Myocyte (in vitro differentiated cells): ENCODE results near the gene GSTA5. TPM values are rescaled to one million over a fixed set of nuclear protein-coding genes. Genes with fewer than 3 reads are reported as not detected.
"Not testable (repeated sequence)": the region's sequence is repeated elsewhere in the genome, so short reads cannot be mapped to it uniquely, and the experiment has no call there.

Source experiments
- DNase-seq: peaks from one replicate; pipeline ENCODE4 v3.0.0-alpha.2; 2012; ENCODE audit warnings: low read depth
- total RNA-seq: library from RNA; depleted of rRNA; stranded (reverse); fragments of >200 nt; gene quantifications from 2 replicates; pipeline ENCODE4 v1.2.3, GENCODE V29; 2014

Gene GSTA5
- total RNA-seq, 1 donor from 2014 or later, result not detected

DNA sequence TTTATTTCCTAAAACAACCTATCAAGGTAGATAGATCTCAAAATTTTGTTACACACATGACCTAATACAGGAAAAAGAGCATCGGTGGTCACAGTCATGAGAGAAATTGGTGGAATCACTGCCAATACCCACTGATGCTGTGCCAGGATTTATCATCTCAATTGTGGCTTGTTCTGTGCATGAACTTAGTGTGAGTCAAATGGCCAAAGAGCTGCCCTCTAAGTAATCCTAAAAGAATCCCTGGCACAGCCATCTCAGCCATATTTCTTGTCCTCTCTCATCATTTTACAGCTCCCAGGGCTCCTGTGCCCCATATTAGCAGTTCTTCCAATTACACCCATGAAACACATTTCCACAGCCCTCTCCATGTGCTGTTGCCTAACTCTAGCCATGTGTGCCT, 6.1 kb downstream of the GSTA5 start:
- no peak for DNase-seq

DNA sequence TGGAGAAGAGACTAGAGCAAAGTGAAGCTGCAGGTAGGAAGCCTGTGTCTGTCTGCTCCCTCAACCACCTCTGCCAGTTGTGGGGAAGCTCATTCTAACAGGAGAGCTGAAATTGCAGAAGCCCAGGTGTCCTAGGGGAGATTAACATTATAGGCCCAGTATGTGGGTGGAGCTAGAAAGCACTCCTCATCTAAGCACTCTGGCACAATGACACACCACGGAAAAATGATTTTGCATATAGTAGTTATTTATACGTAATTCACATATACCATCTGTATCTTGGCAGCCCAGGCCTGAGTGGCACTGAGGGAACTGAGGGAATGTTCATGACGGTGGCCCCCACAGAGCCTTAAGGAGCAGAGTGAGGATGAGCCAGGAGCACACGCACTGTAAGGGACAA, 9.7 kb downstream of the GSTA5 start:
- DNase-seq, result not testable (repeated sequence)

DNA sequence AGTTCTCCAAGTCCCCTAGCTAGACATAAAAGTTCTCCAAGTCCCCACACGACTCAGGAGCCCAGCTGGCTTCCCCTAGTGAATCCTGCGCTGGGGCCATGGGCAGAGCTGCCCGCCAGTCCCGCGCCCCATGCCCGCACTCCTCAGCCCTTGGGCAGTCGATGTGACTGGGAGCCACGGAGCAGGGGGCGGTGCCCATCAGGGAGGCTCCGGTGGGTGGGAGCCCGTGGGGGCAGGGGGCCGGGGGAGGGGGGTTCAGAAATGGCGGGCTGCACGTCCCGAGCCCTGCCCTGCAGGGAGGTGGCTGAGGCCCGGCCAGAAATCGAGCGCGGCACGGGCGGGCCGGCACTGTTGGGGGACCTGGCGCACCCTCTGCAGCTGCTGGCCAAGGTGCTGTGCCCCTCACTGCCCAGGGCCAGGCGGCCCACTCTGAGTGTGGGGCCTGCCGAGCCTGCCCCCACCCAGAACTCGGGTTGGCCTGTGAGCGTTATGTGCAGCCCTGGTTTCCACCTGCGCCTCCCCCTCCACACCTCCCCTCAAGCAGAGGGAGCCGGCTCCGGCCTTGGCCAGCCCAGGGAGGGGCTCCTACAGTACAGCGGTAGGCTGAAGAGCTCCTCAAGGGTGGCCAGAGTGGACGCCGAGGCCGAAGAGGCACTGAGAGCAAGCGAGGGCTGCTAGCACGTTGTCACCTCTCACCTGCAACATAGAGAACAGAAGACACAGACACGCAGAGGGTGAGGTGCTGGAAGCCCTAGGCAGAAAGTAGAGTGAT, 11.4 kb downstream of the GSTA5 start:
- no peak for DNase-seq

DNA sequence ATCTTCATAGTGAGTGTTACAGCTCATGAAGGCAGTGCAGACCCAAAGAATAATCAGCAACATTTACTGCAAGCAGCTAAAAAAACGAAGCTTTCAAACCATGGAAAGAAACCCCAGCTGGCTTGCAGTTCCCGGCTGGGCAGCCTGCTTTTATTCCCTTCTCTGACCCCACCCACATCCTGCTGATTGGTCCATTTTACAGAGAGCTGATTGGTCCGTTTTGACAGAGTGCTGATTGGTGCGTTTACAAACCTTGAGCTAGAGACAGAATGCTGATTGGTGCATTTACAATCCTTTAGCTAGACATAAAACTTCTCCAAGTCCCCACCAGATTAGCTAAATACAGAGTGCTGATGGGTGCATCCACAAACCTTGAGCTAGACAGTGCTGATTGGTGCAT, 12.0 kb downstream of the GSTA5 start:
- DNase-seq, result not testable (repeated sequence)

DNA sequence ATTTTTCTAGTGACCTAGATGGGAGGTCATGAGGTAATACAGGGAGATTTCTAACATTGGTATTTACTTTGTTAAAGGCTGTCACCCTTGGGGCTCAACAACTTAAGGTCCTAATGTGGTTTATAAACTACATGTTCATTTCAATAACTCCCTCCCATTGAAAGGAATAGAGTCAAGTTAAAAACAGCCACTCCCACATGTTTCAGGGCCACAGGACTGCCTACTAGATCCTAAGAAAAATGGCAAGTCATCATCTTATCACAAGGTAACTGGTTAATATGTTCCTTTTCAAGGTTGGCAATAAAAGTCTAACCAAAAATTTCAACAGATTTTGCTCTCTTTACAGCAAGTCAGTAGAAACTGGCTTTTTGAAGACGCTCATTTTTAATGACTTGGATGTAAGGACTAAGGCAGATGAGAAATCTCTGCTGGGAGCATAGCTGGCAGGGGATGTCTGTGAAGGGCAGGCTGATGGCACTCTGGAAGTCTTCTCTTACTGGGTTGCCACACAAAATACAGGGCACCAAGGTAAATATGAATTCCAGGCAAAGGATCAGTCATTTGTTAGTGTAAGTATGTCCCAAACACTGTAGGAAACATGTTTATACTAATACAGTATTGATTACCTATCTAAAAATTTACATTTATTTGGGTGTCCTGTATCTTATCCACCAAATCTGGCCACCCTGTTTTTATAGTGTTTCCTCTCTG, 13.4 kb downstream of the GSTA5 start:
- not testable (repeated sequence) for DNase-seq

DNA sequence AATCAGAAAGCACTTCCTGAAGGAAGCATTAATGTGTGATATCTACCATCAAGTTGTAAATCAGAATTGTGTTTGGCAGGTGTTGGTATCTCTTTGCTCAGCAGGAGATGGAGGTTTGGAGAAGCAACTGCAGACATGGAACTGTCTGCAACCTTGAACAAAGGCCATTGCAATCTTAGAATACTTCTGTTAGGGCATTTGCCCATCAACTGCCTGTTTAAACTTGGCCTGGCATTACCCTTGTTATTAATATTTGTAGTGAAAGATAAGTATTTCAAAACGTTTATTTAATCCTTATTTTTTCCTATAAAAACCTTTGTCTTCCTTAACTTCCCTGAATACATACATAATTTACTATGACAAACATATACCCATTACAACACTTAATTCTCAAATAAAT, 14.1 kb downstream of the GSTA5 start:
- DNase-seq, result no peak

DNA sequence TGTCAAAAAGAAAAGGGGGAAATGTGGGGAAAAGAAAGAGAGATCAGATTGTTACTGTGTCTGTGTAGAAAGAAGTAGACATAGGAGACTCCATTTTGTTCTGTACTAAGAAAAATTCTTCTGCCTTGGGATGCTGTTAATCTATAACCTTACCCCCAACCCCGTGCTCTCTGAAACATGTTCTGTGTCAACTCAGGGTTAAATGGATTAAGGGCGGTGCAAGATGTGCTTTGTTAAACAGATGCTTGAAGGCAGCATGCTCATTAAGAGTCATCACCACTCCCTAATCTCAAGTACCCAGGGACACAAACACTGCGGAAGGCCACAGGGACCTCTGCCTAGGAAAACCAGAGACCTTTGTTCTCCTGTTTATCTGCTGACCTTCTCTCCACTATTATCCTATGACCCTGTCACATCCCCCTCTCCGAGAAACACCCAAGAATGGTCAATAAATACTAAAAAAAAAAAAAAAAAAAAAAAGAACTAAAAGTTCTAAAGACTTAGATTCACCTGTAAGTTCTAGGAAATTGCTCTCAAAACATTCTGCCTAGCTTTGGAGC, 14.6 kb downstream of the GSTA5 start:
- DNase-seq, result not testable (repeated sequence)

DNA sequence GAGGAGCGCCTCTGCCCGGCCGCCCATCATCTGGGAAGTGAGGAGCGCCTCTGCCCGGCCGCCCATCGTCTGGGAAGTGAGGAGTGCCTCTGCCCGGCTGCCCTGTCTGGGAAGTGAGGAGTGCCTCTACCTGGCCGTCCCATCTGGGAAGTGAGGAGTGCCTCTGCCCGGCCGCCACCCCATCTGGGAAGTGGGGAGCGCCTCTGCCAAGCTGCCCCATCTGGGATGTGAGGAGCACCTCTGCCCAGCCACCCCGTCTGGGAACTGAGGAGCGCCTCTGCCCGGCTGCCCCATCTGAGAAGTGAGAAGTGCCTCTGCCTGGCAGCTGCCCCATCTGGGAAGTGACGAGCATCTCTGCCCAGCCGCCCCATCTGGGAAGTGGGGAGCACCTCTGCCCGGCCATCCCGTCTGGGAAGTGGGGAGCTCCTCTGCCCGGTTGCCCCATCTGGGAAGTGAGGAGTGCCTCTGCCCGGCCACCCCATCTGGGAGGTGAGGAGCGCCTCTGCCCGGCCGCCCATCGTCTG, 15.3 kb downstream of the GSTA5 start:
- DNase-seq, result not testable (repeated sequence)

DNA sequence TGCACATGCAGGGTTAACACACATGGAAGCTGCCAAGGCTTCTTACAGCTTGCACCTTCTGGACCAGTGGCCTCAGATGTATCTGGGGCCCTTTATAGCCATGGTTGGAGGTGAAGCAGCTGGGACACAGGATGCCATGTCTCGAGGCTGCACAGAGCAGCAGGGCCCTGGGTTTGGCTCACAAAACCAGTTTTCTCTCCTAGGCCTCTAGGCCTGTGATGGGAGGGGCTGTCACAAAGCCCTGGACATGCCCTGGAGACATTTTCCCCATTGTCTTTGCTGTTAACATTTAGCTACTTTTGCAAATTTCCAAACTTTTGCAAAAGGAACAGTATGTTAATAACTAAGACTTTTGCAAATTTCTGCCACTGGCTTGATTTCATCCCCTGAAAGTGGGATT, 18.8 kb downstream of the GSTA5 start:
- DNase-seq, result no peak

DNA sequence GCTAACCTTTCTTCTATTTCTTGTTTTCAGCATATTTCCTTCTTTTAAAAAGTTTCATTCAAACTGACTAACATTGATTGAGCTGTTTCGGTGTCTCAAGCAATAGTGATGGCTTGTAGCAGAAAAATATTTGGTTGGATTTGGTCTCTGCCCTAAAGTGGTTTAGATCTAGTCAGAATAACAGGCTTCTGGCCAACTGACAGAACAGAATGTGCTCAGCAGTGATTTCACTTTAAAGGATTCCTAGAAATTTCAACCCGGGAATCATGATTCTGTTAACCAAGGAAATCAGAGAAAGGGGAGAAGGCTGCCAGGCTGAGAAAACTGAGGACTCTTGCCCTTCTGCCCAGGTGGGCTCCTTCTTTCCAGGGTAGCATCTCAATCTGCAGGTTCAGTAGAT, 20.4 kb downstream of the GSTA5 start:
- DNase-seq, result no peak

DNA sequence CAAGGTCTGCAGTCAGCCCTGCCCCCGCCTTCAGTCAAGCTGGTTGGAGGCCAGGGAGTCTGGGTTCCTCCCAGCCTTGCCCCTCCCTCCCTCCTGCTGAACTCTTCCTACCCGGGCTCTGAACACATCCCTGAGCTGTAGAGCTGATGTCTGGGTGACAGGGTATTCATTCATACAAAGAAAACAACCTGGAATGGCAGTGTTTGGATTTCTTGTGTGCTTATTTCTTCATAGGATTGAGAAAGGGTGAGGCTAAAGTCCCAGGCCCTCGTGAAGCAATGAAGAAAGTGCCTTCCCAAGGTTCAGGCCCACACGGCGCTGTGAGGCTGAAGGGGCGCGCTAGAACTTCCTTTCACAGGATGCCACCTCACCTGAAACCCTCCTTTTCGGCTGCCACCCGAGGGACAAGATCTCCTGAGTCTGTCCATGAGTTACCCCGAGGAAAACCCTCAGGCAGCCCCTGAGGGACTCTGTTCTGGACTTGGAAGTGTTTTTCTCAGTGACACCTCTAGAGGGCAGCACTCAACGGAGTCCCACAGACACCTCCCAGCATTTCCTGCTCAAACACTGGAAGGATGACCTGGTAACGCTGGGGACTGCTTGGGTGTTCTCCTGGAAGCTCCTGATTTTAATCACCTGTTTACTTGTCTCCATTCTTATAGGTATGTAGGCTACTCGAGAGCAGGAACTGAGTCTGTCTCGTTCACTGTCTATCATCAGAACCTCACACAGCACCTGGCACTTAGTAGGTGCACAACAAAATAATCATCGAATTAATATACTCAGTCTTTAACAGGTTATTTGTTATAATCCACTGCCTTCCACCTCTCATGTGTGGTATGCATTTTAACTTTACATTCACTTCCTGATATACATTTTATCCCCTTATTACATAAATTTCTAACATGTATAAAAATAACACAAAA, 25.2 kb downstream of the GSTA5 start:
- peak; percentile 55 for DNase-seq

DNA sequence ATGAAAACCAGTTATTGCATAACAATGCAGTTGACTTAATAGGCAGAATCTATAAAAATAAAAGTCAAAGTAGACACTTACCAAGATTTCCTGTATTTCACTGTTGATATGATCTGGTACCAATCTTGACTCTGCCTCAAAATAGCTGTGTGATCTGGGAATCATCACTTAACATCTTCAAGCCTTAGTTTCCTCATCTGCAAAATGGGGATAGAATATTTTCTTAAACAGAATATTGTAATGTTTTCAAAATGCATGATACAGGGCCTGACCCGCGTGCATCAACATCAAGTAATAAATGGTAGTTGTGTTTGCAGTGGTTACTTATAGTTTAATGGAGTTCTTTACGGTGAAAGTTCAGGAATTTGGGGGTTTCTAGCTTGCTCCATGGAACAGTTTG, 26.1 kb downstream of the GSTA5 start:
- not testable (repeated sequence) for DNase-seq

DNA sequence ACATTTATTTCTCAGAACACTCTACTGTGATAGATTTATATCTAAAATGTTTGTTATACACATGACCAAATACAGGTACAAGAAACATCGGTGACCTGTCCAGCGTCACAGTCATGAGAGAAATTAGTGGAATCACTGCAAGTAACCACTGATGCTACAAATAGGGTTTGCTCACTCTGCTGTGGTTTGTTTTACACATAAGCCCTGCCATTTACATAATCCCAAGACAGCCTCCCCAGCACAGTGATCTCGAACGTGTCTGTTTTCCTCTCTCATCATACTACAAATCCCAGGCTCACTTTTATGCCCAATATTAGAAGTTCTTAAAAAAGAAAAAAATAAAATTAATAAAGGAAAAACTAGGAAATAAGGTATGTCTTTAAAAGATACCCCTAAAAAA, 30.8 kb downstream of the GSTA5 start:
- DNase-seq, result not testable (repeated sequence)

DNA sequence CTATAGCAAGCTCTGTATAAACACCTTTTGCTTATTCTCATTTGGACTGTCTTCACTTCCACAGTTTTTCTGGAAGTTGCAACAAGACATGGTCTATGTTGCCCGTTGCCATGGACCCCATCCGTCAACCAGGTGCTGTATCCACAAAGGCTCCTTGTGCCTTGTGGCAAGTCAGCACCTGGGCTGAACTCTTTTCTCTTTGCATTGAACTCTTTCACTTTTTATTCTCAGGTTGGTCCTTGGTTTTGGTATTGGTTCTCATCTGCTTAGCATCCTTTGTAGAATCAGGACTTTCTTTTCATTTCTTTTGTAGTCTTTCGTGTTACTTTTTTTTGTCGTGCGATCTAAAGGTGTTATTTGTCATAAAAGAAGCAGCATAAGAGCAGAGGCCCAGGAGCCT, 32.0 kb downstream of the GSTA5 start:
- no peak for DNase-seq

DNA sequence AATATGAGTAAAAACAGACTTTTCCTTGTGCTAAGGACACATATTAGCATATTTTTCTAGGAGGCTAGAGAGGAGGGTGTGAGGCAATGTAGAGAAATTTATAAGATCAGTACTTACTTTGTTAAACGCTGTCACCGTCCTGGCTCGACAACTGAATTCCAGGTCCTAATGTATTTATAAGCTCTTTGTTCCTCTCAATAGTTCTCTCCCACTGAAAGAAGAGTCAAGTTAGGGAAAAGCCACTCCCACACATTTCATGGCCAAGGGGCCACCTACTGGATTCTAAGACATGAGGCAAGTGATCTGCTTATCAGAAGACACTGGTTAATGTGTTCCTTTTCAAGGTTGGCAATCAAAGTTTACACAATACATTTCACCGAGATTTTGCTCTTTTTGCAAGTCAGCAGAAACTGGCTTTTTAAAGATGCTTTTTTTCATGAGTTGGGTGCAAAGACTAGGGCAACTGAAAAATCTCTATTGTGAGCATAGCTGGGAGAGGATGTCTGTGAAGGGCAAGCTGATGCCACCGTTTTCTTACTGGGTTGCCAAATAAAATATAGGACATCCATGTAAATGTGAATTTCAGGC, 36.9 kb downstream of the GSTA5 start, which contains the start of gene GSTA1:
GSTA1 (minus strand) TSS at position 149 of the 588 bp plus-strand sequence. CDS start 4,549 bp downstream, outside the sequence.
- DNase-seq, result not testable (repeated sequence)

DNA sequence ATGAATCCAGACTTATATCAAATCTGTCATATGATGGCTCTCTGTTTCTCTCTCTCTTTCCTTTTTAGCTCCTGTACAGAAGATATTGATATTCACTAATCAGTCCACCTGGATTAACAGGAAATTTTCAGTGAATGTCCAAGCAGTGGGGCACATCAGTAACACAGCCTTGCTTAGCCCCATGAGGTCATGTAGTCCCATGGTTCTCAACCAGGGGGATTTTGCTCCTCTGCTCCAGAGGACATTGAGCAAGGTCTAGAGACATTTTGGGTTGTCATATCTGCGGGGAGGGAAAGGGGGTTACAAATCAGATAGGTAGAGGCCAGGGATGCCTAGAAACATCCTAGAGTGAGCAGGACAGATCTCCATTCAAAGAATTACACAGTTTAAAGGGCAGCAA, 37.8 kb downstream of the GSTA5 start:
- DNase-seq, result no peak

DNA sequence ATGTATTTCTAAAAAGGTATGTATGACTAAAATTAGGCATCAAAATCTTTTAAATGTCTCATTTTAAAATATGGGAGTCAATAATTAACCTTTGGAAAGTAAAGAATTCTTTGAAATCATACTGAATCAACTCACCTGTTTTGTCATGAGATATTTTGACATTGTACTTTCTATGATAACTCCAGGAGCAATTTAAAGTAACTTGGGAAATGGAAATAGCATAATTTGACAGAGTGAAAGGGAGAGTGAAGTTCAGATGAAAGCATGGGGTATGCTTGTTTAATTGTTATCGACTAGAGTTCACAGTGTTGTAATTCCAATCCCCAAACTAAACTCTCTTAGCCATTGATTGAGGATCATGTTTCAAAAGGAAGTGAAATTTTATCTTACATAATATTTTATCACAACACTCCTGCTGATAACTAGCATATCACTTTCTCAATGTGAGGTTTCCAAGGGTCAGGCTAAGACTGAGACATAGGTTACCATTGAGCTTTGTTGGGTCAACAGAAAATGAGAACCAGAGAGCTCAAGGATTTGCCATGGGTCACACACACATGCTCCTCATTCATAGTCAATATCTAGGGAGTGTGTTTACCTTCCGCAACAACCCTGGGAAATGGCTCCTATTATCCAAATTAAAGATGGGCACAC, 39.3 kb downstream of the GSTA5 start:
- DNase-seq, result no peak

DNA sequence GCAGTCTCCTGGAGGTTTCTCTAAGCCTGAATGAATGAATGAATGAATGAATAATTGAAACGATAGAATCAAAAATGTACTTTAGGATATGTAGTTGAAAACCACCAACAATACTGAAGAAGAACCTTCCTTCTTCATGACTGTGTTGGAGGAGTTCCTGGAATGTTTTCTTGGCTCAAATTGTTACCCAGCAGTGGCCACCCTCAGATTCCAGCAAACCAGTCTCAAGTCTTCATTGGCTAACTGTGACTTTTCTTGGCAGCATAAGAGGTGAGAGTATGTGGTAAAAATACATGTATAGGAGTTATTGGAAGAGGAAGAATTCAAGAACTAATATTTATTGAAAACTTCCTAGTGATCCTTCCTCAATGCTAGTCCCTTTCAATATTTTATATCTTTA, 41.3 kb downstream of the GSTA5 start:
- peak; percentile 59 for DNase-seq

DNA sequence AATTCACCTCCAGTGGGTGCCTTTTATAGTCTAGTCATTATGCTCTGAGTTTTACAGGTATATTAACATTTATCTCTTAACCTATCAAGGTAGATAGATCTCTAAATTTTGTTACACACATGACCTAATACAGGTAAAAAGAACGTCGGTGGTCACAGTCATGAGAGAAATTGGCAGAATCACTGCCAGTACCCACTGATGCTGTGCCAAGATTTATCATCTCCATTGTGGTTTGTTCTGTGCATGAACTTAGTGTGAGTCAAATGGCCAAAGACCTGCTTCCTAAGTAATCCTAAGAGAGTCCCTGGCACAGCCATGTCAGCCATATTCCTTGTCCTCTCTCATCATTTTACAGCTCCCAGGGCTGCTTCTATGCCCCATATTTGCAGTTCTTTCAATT, 46.2 kb downstream of the GSTA5 start:
- DNase-seq, result not testable (repeated sequence)

DNA sequence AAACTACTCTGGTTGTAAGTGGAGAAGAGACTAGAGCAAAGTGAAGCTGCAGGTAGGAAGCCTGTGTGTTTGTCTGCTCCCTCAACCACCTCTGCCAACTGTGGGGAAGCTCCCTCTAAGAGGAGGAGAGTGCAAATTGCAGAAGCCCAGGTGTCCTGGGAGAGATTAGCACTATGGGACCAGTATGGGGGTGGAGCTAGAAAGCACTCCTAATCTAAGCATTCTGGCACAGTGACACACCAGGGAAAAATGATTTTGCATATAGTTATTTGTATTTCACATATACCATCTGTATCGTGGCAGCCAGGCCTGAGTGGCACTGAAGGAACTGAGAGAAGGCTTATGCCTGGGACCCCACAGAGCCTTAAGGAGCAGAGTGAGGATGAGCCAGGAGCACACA, 49.8 kb downstream of the GSTA5 start:
- no peak for DNase-seq
